Measurements from ENCODE around the gene RNF138. TPM values are rescaled to one million over a fixed set of nuclear protein-coding genes. Genes with fewer than 3 reads are reported as not detected.

RNF138 gene
- total RNA-seq, 1 experiment from 2014 or later, result 61.8 TPM

DNA sequence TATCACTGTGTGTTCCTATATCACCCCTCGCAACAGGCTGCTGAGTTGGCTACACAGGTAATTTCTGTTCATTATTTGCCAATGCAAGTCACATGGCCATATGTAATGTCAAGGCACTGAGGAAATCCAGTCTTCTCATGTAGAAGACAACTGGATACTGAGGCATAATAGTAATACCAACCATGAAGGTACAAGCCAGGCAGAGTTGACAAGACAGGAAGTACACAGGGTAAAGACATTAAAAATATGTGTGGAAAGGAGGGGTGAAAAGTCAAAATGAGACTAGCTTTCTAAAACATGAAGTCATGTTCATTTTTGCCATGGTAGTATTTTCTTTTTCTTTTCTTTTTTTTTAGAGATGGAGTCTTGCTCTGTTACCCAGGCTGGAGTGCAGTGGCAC lies 17.5 kb upstream of the RNF138 start:
- no peaks in the 10 kb centered on the region for H3K36me3 ChIP-seq (ENCODE audit: insufficient read depth, low read length, poor library complexity, severe bottlenecking)

DNA sequence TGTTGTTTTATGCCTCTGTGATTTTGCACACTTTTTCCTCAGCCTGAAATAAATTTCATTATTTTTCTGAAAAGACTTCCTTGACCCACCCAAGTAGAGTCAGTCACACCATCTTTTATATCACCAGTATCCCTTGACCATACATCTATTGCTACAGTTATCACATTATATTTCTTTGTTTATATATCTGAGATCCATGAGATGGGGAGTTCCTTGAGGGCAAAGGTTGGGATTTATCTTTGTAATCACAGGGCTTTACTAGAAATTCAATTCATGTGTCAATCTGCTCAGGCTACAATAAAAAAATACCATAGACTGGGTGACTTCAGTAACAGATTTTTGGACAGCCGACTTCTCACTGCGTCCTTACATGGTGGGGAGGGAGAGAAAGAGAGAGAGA lies 12.8 kb upstream of the RNF138 start:
- no peak overlapping the region for H3K4me3 ChIP-seq (ENCODE audit: low read depth, low read length, poor library complexity, severe bottlenecking)
- intact Hi-C loops (cut with micrococcal nuclease; ENCODE audit: unreplicated experiment), result no loop called here
- no peaks in the 10 kb centered on the region for H3K27me3 ChIP-seq (replicated peaks; ENCODE audit: insufficient read depth, low read depth, low read length, poor library complexity)
- BruUV-seq (replicated peaks), result no TSS peak
- peaks cover 8% of the 10 kb centered on the region for H3K4me1 ChIP-seq (ENCODE audit: insufficient read depth, low read length, poor library complexity, severe bottlenecking)
- DNase-seq (ENCODE audit: low spot score), result no peak
- POLR2A ChIA-PET (ENCODE audit: low non-redundant PET), result no interaction called here
- TF ChIP-seq EZH2 (IDR thresholded peaks at IDR 0.05; ENCODE audit: borderline replicate concordance, low read depth, low read length, poor library complexity, severe bottlenecking), result no peak
- TF ChIP-seq, protein P1, sequence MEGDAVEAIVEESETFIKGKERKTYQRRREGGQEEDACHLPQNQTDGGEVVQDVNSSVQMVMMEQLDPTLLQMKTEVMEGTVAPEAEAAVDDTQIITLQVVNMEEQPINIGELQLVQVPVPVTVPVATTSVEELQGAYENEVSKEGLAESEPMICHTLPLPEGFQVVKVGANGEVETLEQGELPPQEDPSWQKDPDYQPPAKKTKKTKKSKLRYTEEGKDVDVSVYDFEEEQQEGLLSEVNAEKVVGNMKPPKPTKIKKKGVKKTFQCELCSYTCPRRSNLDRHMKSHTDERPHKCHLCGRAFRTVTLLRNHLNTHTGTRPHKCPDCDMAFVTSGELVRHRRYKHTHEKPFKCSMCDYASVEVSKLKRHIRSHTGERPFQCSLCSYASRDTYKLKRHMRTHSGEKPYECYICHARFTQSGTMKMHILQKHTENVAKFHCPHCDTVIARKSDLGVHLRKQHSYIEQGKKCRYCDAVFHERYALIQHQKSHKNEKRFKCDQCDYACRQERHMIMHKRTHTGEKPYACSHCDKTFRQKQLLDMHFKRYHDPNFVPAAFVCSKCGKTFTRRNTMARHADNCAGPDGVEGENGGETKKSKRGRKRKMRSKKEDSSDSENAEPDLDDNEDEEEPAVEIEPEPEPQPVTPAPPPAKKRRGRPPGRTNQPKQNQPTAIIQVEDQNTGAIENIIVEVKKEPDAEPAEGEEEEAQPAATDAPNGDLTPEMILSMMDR (conservative IDR thresholded peaks at IDR 0.05; ENCODE audit: low read depth, low read length), result no peak
- CTCF ChIA-PET, result no interaction called here
- H3K36me3 ChIP-seq (ENCODE audit: insufficient read depth, low read length, poor library complexity, severe bottlenecking), result no peaks in the 10 kb centered on the region
- no peak overlapping the region for H3K27ac ChIP-seq (ENCODE audit: low read depth, low read length, poor library complexity, severe bottlenecking)
- H3K9me3 ChIP-seq (ENCODE audit: low read depth, low read length, poor library complexity, severe bottlenecking), result no peaks in the 10 kb centered on the region

More for the DNA sequence above, 17.5 kb upstream of the RNF138 start:
- Histone ChIP-seq H3K9me3 (ENCODE audit: low read depth, low read length, poor library complexity, severe bottlenecking) (no peaks in the 10 kb centered on the region), H3K4me1 (ENCODE audit: insufficient read depth, low read length, poor library complexity, severe bottlenecking) (no peaks in the 10 kb centered on the region), H3K27ac (ENCODE audit: low read depth, low read length, poor library complexity, severe bottlenecking) (no peak overlapping the region), H3K27me3 (replicated peaks; ENCODE audit: insufficient read depth, low read depth, low read length, poor library complexity) (no peaks in the 10 kb centered on the region), H3K4me3 (ENCODE audit: low read depth, low read length, poor library complexity, severe bottlenecking) (no peak overlapping the region)
- intact Hi-C loops (cut with micrococcal nuclease; ENCODE audit: unreplicated experiment), result no loop called here
- TF ChIP-seq, protein P1 (conservative IDR thresholded peaks at IDR 0.05; ENCODE audit: low read depth, low read length), result no peak
- TF ChIP-seq EZH2 (IDR thresholded peaks at IDR 0.05; ENCODE audit: borderline replicate concordance, low read depth, low read length, poor library complexity, severe bottlenecking), result no peak
- no peak for DNase-seq (ENCODE audit: low spot score)
- POLR2A ChIA-PET (ENCODE audit: low non-redundant PET), result no interaction called here
- no TSS peak for BruUV-seq (replicated peaks)
- CTCF ChIA-PET, result no interaction called here

- TF ChIP-seq, protein P1 (conservative IDR thresholded peaks at IDR 0.05; ENCODE audit: low read depth, low read length), result no peak
- no peak for TF ChIP-seq EZH2 (IDR thresholded peaks at IDR 0.05; ENCODE audit: borderline replicate concordance, low read depth, low read length, poor library complexity, severe bottlenecking)
- intact Hi-C loops (cut with micrococcal nuclease; ENCODE audit: unreplicated experiment), result loop anchor here (10.0 kb wide), 1 partner anchor 137 kb away; the partner anchor contains the start of gene TRAPPC8
- POLR2A ChIA-PET (ENCODE audit: low non-redundant PET), result no interaction called here
- no peaks in the 10 kb centered on the region for H3K36me3 ChIP-seq (ENCODE audit: insufficient read depth, low read length, poor library complexity, severe bottlenecking)
- no peak overlapping the region for H3K27ac ChIP-seq (ENCODE audit: low read depth, low read length, poor library complexity, severe bottlenecking)
- H3K4me1 ChIP-seq (ENCODE audit: insufficient read depth, low read length, poor library complexity, severe bottlenecking), result peaks cover 18% of the 10 kb centered on the region
- DNase-seq (ENCODE audit: low spot score), result no peak
- CTCF ChIA-PET, result no interaction called here
- no TSS peak for BruUV-seq (replicated peaks)
- no peaks in the 10 kb centered on the region for H3K9me3 ChIP-seq (ENCODE audit: low read depth, low read length, poor library complexity, severe bottlenecking)
- no peak overlapping the region for H3K4me3 ChIP-seq (ENCODE audit: low read depth, low read length, poor library complexity, severe bottlenecking)
- no peaks in the 10 kb centered on the region for H3K27me3 ChIP-seq (replicated peaks; ENCODE audit: insufficient read depth, low read depth, low read length, poor library complexity)
Observed at GRCh38 chr18:32081881-32082280, 9.8 kb upstream of the RNF138 start.

All from A673 (cell line).